Measurements from ENCODE around the gene TTLL1.

TTLL1 gene

DNA sequence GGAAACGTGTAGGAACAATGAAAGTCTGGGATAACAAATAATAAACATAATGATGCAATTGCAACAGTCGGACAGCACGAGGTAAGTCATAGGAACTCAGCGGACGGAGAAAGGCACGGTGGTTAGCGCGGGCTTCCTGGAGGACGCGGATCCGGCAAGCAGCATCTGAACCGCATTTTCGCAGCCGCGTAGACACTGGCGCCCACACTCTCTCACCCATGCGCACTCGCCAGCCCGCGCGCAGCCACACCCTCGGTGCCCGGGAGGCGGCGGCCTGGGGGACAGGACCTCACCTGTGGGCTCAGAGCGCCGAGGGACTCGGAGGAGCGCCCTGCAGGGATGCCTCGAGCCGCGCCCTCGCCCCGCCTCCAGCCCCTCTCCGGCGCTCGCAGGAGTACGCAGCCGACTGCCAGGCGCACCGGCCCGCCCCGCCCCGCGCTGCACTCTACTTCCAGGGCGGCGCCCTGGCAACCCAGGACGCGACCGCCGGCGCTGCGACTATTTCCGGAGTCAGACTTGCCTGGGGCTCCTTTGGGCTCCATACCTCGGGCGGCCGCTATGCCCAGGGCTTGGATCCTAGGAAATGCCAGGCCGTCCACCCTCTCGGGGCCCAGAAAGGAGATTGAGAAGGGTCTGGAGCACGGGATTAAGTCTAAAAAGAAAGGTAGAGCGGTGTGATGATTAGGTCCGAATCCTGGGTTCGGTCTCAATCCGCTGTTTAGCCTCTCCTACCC is at the start of gene TTLL1:
TTLL1 (minus strand) TSS at position 408 of the 734 bp plus-strand sequence. CDS start 13,805 bp downstream, outside the sequence.
- DNase-seq (ENCODE audit: low read depth in 4 of 4, low spot score in 1 of 4) = peak; percentile 67 to 92 (median 81)

DNA sequence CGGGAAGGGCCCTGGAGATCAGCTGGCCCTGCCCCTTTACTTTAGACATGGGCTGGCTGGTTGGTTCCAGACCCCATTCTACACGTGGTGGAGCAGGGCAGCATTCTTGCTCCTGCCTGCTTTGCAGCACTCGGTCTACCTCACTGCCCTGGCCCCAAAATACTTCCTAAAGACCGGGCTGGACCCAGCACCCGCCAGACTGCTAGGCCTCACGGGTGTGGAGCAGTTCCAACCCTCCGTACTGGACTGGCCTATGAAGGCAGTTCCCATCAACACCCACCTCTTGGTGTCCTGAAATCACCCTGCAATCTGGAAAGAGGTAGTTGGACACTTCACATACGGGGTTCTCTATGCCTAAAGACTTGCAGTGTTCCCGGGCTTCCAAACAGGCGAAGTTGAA is 47.6 kb upstream of the TTLL1 start:
- no peak for DNase-seq (ENCODE audit: low read depth in 4 of 4, low spot score in 1 of 4)

DNA sequence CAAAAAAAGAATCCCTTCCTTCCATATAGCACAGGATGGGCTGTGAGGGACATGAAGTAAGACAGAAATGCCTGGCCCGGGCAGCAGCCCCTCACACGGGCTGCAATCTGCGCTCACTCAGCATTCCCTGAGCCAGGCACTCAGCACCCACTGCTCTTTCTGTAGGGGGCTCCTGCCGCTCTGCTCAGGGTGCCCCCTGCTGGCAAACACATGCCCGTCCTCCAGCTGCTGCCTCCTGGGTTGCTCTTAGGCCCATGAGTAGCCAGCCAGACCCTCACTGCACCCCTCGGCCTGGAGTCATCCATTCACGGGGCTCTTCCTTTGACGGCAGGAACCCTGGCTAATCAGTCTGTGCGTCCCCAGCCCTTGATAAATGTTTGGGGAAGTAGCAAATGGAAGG is 47.1 kb upstream of the TTLL1 start:
- DNase-seq (ENCODE audit: low read depth in 4 of 4, low spot score in 1 of 4) = no peak

DNA sequence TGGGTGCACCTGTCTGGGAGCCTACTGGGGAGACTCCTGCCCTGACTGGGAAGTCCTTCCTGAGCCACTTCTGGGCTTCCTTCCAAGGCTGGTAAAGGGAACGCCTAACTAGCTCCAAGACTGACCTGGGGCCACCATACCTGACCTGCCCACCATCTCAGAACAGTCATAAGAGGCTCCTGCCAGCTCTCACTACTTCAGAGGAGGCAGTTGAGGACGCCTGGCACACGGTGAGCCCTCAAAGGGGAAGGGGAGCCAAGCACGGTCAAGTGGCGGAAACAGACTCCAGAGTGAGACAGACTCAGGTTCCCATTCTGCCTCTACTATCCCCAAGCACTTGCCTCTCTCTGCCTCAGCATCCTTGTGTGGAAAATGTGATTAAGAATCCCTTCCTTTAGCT is 46.4 kb upstream of the TTLL1 start:
- DNase-seq (ENCODE audit: low read depth in 4 of 4, low spot score in 1 of 4) = no peak

DNA sequence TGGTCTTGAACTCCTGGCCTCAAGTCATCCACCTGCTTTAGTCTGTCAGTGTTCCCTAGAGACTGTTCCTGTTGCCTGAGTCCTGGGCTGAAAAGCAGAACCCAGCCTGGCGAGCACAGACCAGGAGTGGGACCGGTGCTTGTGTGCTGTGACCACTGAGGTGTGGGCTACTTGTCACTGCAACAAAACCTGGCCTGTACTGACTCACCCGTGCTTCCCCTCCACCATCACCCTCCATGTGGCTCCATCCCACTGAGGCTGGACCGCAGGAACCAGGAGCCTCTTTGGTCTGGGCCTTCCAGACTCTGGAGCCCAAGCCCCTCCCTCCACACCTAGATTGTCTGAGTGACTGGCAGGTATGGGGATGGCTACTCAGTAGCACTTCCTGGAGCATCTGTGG is 45.4 kb upstream of the TTLL1 start:
- no peak for DNase-seq (ENCODE audit: low read depth in 4 of 4, low spot score in 1 of 4)

DNA sequence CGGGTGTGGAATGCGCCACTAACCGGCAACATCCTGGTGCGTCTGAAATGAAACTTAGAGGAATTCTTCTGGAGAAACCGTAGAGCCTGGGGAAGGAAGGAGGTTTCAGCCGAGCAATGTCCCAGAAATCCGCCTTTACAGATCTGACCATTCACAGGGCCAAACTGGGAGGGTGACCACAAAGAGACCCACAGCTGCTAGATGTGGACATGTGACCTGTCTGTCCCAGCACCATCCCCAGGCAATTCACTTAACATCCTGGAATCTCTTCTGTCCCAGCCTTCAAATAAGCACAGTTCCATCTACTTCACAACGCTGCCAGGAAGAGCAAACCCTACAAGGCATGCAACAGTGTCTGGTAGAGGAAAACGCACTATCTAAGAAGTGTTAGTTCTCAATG is 44.2 kb upstream of the TTLL1 start:
- DNase-seq (ENCODE audit: low read depth in 4 of 4, low spot score in 1 of 4) = no peak

DNA sequence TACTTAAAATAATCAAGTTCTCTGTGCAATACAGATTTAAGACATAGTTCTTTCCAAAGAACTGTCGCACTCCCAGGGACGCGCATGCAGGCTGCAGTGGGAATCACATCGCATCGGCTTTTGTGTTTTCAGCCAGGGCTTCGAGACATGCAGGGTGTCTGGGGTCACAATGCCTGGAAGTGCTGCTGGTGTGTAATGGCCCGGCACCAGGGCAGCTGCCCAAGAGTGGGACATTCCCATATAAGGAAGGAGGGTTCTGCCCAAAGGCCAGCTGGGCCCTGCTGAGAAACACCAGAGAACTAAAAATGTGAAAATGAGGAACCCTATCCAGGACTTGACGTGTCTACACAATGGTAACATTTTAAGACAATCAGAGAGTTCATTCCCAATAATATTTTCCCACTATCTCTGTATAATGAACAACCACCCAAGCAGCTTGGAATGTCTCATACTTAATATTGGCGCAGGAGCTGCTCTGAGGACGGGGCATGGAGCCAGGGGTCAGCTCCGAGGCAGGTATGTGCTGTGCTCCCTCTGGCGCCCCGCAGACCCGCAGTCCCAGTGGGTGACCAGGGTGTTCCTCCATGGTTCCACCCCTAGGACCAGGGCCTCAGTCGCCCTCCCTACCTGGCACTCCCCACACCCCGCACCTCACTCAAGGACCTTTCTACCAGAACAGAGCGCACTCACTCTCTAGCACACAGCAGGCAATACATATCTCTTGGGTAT is 42.7 kb upstream of the TTLL1 start:
- no peak for DNase-seq (ENCODE audit: low read depth in 4 of 4, low spot score in 1 of 4)

DNA sequence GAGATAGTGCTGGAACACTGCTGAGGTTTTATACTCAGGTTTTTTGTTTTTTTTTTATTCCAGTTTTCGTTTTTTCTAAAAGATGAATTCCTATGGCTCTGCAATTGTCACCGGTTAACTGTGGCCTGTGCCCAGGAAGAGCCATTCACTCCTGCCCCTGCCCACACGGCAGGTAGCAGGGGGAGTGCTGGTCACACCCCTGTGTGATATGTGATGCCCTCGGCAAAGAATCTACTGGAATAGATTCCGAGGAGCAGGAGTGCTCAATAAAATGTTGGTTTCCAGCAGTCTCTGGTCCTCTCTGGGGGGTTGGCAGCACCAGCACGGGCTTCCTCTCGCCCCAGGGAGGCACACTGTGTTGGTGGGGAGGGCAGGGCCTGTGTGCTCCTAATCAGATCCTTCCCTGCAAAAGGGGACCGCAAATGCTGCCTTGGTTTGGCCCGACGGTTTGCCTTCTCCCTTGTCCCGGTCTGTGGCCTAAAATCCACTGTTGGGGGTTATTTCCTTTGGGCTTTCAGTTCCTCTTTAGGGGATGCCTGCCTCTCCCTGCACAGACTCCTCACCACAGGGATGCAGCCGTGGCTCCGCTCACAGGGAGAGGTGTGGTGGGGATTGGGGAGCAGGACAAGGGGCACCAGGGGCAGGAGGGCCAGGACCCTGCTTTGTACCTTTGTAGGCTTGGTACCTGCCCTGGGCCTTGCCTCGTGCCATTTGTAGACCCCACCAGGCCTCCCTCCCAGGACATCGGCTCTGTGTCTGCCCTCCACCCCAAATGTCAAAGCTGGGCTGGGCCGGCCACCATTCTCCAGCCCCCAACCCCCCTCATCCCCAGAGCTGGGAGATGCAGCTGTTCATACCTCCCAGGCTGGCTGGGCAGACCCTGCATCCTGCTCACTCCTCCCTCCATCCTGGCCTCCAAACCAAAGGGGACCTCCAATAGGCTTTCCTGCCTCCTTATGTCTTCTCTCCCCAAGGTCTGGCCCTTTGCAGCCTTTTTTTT is 40.5 kb upstream of the TTLL1 start:
- no peak for DNase-seq (ENCODE audit: low read depth in 4 of 4, low spot score in 1 of 4)

DNA sequence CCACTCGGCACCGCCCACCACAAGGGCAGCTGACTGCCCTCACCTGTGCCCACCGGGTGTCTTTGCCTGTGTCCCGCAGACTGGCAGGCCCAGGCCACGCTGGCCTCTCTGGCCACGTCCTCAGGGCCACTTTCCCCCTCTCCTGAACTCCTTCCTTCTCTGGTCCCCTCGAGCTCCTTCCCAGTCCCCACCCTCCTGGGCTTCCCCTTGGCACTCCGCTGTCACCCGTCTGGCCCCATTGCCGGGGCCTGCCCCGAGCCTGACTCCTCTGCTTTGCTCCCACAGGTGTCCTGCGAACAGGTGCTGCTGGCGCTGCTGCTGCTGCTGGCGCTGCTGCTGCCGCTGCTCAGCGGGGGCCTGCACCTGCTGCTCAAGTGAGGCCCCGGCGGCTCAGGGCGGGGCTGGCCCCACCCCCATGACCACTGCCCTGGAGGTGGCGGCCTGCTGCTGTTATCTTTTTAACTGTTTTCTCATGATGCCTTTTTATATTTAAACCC is 39.8 kb upstream of the TTLL1 start:
- no peak for DNase-seq (ENCODE audit: low read depth in 4 of 4, low spot score in 1 of 4)

DNA sequence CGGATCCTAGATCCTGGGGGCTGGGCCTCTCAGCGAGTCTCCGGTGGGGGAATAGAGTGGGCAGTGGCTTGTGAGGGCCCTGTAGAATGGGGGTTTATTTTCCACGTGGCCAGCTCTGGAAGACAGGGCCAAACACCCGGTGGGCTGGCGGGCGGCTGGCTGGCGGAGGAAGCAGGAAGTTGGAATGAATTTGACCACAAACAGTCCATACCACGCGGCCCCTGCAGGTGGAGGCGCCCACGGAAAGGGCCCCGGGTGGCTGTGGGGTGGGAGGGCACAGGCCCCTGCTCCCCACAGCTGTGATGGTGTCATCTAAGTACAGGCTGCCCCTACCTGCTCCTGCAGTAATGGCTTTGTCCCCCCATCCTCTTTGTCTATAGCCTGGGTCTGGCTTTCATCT is 38.9 kb upstream of the TTLL1 start:
- no peak for DNase-seq (ENCODE audit: low read depth in 4 of 4, low spot score in 1 of 4)

DNA sequence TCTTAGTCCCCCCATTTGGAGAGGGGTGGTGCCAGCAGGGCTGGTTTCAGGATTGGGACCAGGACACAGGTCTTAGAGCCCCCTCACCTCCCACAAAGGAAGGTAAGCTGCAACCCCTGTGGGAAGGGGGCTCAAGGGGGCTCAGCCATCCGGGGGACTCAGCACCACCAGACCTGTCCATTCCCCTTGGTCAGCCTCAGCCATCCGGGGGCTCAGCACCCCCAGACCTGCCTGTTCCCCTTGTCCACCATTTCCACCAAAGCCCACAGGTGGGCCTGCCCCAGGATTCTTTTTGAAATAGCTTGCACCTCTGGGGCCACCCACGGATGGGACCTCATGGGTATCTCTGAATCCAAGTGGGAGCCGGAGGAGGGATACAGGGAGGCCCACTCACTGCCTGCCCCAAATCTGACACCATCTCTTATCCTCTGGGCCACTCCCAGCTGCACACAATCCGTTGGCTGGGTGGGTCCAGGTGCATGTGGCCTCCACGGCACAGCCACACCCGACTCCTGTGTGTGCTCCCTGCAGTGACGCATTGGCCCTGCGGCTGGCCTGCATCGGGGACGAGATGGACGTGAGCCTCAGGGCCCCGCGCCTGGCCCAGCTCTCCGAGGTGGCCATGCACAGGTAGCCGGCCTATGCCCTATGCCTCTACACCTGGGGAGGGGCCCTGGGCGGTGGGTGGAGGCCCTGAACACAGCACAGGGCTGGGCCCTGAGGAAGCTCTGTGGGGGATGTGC is 38.1 kb upstream of the TTLL1 start:
- no peak for DNase-seq (ENCODE audit: low read depth in 4 of 4, low spot score in 1 of 4)

DNA sequence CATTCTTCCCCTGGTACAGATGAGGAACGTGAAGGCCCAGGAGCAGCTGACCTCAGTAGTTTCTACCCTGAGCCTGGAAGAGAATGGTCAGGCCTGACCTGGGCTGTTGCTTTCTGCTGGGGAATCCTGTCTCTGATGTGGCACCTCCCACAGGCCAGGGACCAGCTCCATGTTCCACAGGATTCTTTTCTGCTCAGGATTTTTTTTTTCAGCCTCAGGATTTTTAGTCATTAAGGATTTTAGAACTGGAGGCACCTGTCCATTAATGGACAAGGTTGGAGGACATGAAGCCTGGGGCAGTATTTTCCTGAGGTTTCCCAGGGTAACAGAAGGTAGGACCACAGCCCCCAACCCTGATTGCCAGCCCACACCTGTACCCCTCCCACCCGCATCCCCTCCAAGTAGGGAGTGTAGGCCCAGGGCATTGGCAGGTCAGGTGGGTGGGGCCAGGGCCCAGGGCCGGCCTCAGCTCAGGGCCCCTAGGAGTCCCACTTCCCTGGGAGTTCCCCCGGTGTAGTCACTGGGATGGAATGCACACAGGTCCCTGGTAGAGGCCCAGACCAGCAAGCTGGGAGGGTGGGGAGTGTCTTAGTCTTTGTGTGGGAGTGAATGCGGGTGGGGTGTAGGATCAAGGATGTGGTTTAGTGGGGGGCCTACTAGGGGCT is 37.4 kb upstream of the TTLL1 start:
- DNase-seq (ENCODE audit: low read depth in 4 of 4, low spot score in 1 of 4) = no peak

DNA sequence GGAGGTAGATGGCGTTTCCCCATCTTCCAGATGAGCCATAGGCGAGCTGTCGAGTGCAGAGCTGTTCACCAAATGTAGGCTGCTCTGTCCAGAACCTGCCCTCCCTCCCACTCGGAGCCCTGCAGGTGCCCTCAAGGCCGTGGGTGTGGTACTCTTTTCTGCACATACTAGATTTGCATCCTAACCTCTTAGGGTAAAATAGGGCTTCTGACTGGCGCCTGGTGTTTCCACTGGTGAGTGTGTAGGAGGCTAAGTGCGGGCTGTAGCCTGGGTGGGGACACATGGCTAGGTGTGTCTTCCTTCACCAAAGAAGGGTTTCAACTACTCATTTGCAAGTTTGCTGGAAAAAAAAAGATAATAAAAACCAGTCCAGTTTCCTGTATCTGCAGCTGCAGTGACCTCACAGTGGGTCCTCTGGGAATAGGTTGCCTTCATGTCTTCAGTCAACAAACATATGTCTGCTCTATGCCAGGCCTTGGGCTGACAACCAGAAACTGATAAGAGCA is 29.8 kb upstream of the TTLL1 start:
- DNase-seq (ENCODE audit: low read depth in 4 of 4, low spot score in 1 of 4) = no peak

DNA sequence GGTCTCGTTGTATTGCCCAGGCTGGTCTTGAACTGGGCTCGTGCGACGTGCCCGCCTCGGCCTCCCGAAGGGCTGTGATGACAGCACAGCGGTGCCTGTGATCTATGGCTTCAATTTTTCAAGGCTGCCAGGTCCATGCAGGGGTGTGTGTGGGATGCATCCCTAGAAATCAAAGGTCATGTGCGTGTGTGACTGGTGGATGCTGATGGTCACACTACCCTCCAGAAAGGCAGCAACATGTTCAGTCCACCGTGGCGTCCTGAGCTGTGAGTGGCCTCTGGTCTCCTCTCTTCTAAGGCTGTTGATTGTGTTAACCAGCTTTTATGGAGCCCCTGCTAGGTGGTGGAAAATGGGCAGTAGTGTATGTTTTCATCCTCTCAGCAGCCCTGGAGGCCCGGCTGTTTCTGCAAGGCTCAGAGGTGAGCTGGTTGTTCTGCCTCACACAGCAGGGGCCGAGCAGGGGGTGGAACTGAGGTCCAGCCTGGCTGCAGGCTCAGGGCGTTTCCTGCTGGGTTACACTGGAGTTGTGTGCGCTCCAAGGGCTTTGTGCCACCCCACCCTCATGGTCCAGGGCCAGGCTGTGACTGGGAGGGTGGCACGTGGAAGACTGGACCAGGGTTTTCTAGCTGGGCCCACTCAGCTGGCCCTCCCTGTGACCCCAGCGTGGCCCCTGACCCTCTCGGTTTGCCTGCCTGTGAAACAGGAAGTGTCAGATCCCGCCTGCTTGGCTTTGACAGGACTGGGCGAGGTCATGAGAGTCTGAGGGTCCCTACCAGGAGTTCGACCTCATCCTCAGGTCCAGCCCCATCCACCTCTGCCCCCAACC is 29.0 kb upstream of the TTLL1 start:
- no peak for DNase-seq (ENCODE audit: low read depth in 4 of 4, low spot score in 1 of 4)

DNA sequence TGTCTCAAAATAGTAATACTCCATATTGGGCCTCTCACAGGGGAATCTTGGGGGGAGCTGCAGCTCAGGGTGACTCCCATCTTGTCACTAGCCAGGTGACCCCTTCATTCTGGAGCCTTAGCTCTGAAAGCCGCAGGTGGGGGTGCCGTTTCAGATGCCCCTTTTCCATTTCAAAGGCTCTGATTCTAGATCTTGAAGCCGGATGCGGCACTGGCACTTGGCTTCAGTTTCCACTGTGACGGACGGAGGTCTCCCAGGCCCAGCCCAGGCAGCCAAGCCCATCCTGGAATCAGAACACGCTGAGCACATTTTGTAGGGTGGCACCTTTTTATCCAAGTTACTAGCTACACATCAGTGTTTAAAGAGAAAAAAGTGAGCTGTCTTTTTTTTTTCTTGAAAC is 27.7 kb upstream of the TTLL1 start:
- no peak for DNase-seq (ENCODE audit: low read depth in 4 of 4, low spot score in 1 of 4)

DNA sequence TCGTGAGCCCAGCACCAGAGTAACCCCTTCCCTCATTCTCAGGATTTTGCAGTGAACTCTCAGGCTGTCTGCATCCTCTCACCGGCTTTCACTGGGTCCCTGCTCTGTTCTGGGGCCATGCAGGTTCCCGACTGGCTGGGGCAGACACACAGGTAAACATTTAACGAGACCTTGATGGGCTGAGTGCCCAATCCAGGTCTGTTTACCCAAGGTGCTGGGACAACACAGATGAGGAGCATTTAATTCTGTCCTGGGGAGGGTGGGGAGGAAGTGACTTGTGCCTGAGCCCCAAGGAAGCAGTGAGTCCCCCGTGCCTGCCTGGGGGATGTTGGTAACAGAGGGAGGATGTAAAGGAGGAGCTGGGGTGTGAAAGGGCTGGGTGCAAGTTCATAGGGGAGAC is 25.8 kb upstream of the TTLL1 start:
- DNase-seq (ENCODE audit: low read depth in 4 of 4, low spot score in 1 of 4) = no peak

DNA sequence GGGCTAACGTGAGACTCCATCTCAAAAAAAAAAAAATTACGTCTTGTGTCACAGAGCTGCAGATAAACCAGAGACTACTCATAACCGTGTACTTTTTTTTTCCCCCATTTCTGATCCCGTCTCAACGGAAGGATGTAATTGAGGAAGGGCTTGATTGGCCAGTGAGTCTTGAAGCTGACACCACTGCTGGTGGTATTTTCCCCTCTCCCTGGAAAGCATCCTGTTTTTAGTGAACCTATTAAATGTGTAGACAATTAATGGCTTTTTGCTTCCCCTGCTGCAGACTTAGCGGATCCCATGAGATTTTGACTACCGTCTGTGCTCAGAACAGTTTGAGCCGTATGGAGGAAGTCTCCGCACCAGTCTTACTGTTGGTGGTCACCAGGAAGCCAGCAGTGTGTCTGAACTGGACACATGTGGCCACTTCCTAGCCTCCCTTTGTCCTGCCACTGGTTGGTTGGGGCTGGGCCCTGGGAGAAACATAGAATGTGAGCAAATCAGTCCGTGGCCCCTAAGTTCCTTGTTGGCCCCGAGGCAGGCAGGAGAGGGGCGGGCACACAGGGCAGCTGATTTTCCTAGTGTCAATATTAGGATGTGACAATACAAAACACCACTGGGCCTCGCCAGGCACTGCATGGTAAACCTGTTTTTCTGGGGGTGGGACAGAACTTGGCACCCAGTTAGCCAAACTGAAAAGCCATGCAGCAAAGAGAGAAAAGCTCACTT is 24.5 kb upstream of the TTLL1 start:
- no peak for DNase-seq (ENCODE audit: low read depth in 4 of 4, low spot score in 1 of 4)

DNA sequence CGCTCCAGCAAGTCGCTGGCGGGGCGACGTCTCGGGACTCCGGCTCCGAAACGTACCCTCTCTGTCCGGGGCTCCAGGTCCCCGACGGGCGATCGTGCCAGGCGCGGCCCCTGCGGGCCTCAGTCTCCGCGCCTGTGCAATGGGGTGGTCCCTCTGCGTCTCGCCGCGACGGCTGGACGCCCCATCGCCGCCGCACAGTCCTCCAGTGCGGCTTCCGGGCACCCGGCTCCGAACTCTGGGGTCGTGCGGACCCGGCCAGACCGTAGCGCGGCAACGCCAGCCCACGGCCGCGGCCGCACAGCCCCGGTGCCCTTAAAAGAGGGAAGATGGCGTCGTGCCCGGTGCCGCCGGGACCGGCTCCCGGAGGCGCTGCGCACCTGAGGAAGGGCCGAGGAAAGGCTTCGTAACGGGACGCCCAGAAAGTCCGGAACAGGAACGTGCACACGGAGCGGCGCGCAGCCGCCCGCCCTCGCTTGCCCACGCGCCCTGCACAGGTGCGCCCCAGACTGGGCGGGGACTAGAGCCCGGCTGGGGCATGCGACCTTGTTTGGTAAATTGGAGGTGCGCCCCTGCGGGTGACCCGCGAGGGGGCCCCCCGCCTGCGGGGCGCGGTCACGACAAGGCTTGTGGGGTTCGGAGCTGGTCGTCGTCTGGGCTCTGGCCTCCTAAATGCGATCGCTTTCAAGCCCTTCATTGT is 21.9 kb upstream of the TTLL1 start:
- peak in 2 of 4 experiments; percentile 25 for DNase-seq (ENCODE audit: low read depth in 4 of 4, low spot score in 1 of 4)
